Thymus (tissue), 11 donors: ENCODE results near the gene RRAGD. TPM values are rescaled to one million over a fixed set of nuclear protein-coding genes. Genes with fewer than 3 reads are reported as not detected.
"Not testable (repeated sequence)": the region's sequence is repeated elsewhere in the genome, so short reads cannot be mapped to it uniquely, and the experiment has no call there.

Experiments
- DNase-seq, 9 donors: peaks; one replicate each; pipeline ENCODE4 v3.0.0-alpha.2; 2013; ENCODE audit warnings: low spot score in 9 of 9, low read depth in 6 of 9, missing footprints in 1 of 9
- H3K27ac ChIP-seq, 2 donors: one replicate each; pipeline ENCODE4 v1.5.1; 2013; ENCODE audit warnings: control low read depth in 1 of 2, low read depth in 1 of 2, low read length in 1 of 2, mild to moderate bottlenecking in 1 of 2, moderate library complexity in 1 of 2
- H3K27me3 ChIP-seq, 2 donors: one replicate each; pipeline ENCODE4 v1.5.1; 2013; ENCODE audit warnings: low read length in 1 of 2; ENCODE audit not compliant: control insufficient read depth in 2 of 2, insufficient read depth in 1 of 2
- H3K36me3 ChIP-seq, 2 donors: one replicate each; pipeline ENCODE4 v1.5.1; 2013; ENCODE audit warnings: low read length in 1 of 2, mild to moderate bottlenecking in 1 of 2, moderate library complexity in 1 of 2; ENCODE audit not compliant: control insufficient read depth in 2 of 2, insufficient read depth in 2 of 2
- H3K4me1 ChIP-seq, 2 donors: one replicate each; pipeline ENCODE4 v1.5.1; 2013; ENCODE audit warnings: low read length in 2 of 2; ENCODE audit not compliant: control insufficient read depth in 2 of 2, insufficient read depth in 2 of 2
- H3K4me3 ChIP-seq, 2 donors: one replicate each; pipeline ENCODE4 v1.5.1; 2013; ENCODE audit warnings: low read length in 2 of 2, control low read depth in 1 of 2, mild to moderate bottlenecking in 1 of 2
- H3K9me3 ChIP-seq, 2 donors: one replicate each; pipeline ENCODE4 v1.5.1; 2013; ENCODE audit warnings: low read length in 1 of 2, mild to moderate bottlenecking in 1 of 2; ENCODE audit not compliant: control insufficient read depth in 2 of 2, insufficient read depth in 1 of 2
- WGBS: extraction: QIAGEN DNeasy Blood & Tissue Kit; methylation state at CpG from one replicate; pipeline ENCODE4 v1.1.7; 2013; 5-methylcytosine and 5-hydroxymethylcytosine counted together
- polyA plus RNA-seq: library from polyadenylated mRNA; stranded (reverse); fragments of 200-250 nt; gene quantifications from one replicate; pipeline ENCODE4 v1.2.3, GENCODE V29; 2013
- total RNA-seq: library from RNA; stranded (reverse); fragments of 120-200 nt; gene quantifications from one replicate; pipeline ENCODE4 v1.2.4, GENCODE V29; 2013
- donor health status: healthy.

Gene RRAGD
- total and polyA plus RNA-seq, 2 donors: 13.0 to 17.9 TPM

- no peaks in the 10 kb centered on the region for H3K36me3 ChIP-seq
- no peaks in the 10 kb centered on the region for H3K9me3 ChIP-seq
- H3K4me3 ChIP-seq: no peak overlapping the region
- H3K4me1 ChIP-seq: peaks cover 13 to 25% of the 10 kb centered on the region in 2 donors
- H3K27me3 ChIP-seq: peaks cover 0 to 11% of the 10 kb centered on the region in 2 donors
- no peak overlapping the region for H3K27ac ChIP-seq
- DNase-seq: no peak
- 89% methylated on average over 7 of the region's 7 CpGs for WGBS
Observed at GRCh38 chr6:89409461-89410035, 2.5 kb downstream of the RRAGD start.

- no peak for DNase-seq
- no peak overlapping the region for H3K27ac ChIP-seq
- H3K4me3 ChIP-seq: no peak overlapping the region
- peaks cover 0 to 2% of the 10 kb centered on the region in 2 donors for H3K27me3 ChIP-seq
- no peaks in the 10 kb centered on the region for H3K36me3 ChIP-seq
- H3K4me1 ChIP-seq: peaks cover 3 to 18% of the 10 kb centered on the region in 2 donors
- WGBS: 57% methylated on average over 10 of the region's 10 CpGs
- H3K9me3 ChIP-seq: no peaks in the 10 kb centered on the region
Observed at GRCh38 chr6:89406141-89406540, 5.9 kb downstream of the RRAGD start.

GRCh38 chr6:89404512-89404911 lies 7.6 kb downstream of the RRAGD start:
- DNase-seq: no peak
- H3K9me3 ChIP-seq: no peaks in the 10 kb centered on the region
- 96% methylated on average over 3 of the region's 3 CpGs for WGBS
- H3K27me3 ChIP-seq: no peaks in the 10 kb centered on the region
- no peak overlapping the region for H3K4me3 ChIP-seq
- H3K4me1 ChIP-seq: peaks cover 0 to 14% of the 10 kb centered on the region in 2 donors
- no peaks in the 10 kb centered on the region for H3K36me3 ChIP-seq
- H3K27ac ChIP-seq: no peak overlapping the region

- Histone ChIP-seq H3K27me3 (no peaks in the 10 kb centered on the region), H3K9me3 (no peaks in the 10 kb centered on the region), H3K4me3 (no peak overlapping the region), H3K4me1 (peaks cover 0 to 14% of the 10 kb centered on the region in 2 donors), H3K36me3 (no peaks in the 10 kb centered on the region), H3K27ac (no peak overlapping the region)
- no peak for DNase-seq
- 94% methylated on average over 6 of the region's 6 CpGs for WGBS
Observed at GRCh38 chr6:89402776-89403175, 9.3 kb downstream of the RRAGD start.

GRCh38 chr6:89400912-89401399 lies 11.1 kb downstream of the RRAGD start:
- no peak for DNase-seq
- Histone ChIP-seq H3K27me3 (no peaks in the 10 kb centered on the region), H3K27ac (no peak overlapping the region), H3K4me1 (peaks cover 0 to 6% of the 10 kb centered on the region in 2 donors), H3K4me3 (no peak overlapping the region), H3K36me3 (no peaks in the 10 kb centered on the region), H3K9me3 (no peaks in the 10 kb centered on the region)
- 86% methylated on average over 6 of the region's 6 CpGs for WGBS

- Histone ChIP-seq H3K27ac (no peak overlapping the region), H3K4me1 (peaks cover 0 to 6% of the 10 kb centered on the region in 2 donors), H3K4me3 (no peak overlapping the region), H3K27me3 (no peaks in the 10 kb centered on the region), H3K36me3 (no peaks in the 10 kb centered on the region), H3K9me3 (peaks cover 0 to under 1% of the 10 kb centered on the region in 2 donors)
- no peak for DNase-seq
- over 99% methylated on average over 3 of the region's 3 CpGs for WGBS
Observed at GRCh38 chr6:89400050-89400449, 12.0 kb downstream of the RRAGD start.

- no peaks in the 10 kb centered on the region for H3K27me3 ChIP-seq
- H3K9me3 ChIP-seq: peaks cover 0 to 4% of the 10 kb centered on the region in 2 donors
- WGBS: 98% methylated on average over 7 of the region's 7 CpGs
- H3K4me3 ChIP-seq: no peak overlapping the region
- H3K4me1 ChIP-seq: no peaks in the 10 kb centered on the region
- no peak for DNase-seq
- no peak overlapping the region for H3K27ac ChIP-seq
- H3K36me3 ChIP-seq: no peaks in the 10 kb centered on the region
Observed at GRCh38 chr6:89398762-89399525, 13.1 kb downstream of the RRAGD start.

GRCh38 chr6:89397884-89398283 lies 14.2 kb downstream of the RRAGD start:
- not testable (repeated sequence) for H3K27me3 ChIP-seq, H3K27ac ChIP-seq, H3K36me3 ChIP-seq, H3K9me3 ChIP-seq, H3K4me3 ChIP-seq, H3K4me1 ChIP-seq, DNase-seq
- 82% methylated on average over 4 of the region's 4 CpGs for WGBS

GRCh38 chr6:89393659-89394058 lies 18.4 kb downstream of the RRAGD start:
- H3K36me3 ChIP-seq: no peaks in the 10 kb centered on the region
- DNase-seq: no peak
- H3K4me1 ChIP-seq: no peaks in the 10 kb centered on the region
- peaks cover 0 to 4% of the 10 kb centered on the region in 2 donors for H3K9me3 ChIP-seq
- H3K27me3 ChIP-seq: no peaks in the 10 kb centered on the region
- no peak overlapping the region for H3K27ac ChIP-seq
- WGBS: 98% methylated on average over 1 of the region's 1 CpG
- H3K4me3 ChIP-seq: no peak overlapping the region
